PC-9 (cell line): ENCODE data around the gene OSBPL8. TPM values are rescaled to one million over a fixed set of nuclear protein-coding genes. Genes with fewer than 3 reads are reported as not detected.

Source experiments
- BruUV-seq: library from RNA; stranded (reverse); fragments of 400-500 nt; replicated peaks from 2 replicates; lab custom pipeline; 2021; lab: Mats Ljungman, UMichigan
- CTCF ChIA-PET: fragments of 300-600 bp; sonication (Branson Sonifier 250); formaldehyde crosslinking; loops from one replicate; lab custom pipeline; 2022; ENCODE audit warnings: antibody characterized with exemption; lab: Charles Lee
- POLR2A ChIA-PET: fragments of 300-600 bp; sonication (Branson Sonifier 250); formaldehyde crosslinking; loops from one replicate; lab custom pipeline; 2022; ENCODE audit warnings: antibody characterized with exemption; ENCODE audit not compliant: unreplicated experiment; lab: Charles Lee
- DNase-seq, 2 experiments: peaks; one replicate each; pipeline versions ENCODE4 v3.0.0 to v3.0.0-alpha.2; 2015 to 2022; ENCODE audit warnings: mixed read lengths in 1 of 2
- H2AFZ ChIP-seq: fragments of 200-600 bp; sonication (generic); 2 replicates; pipeline ENCODE4 v1.8.1; 2017; ENCODE audit warnings: antibody characterized with exemption
- H3F3A ChIP-seq: fragments of 200-600 bp; sonication (generic); 2 replicates; pipeline ENCODE4 v1.8.1; 2017; ENCODE audit warnings: antibody characterized with exemption, mild to moderate bottlenecking, low read depth; ENCODE audit not compliant: insufficient read depth
- H3K27ac ChIP-seq: fragments of 200-600 bp; sonication (generic); 2 replicates; pipeline ENCODE4 v1.6.1; 2016; ENCODE audit warnings: mixed run types
- H3K27me3 ChIP-seq: fragments of 200-600 bp; sonication (generic); 2 replicates; pipeline ENCODE4 v1.6.1; 2016; ENCODE audit warnings: low read depth, mixed run types; ENCODE audit not compliant: insufficient read depth
- H3K36me3 ChIP-seq: fragments of 200-600 bp; sonication (generic); 2 replicates; pipeline ENCODE4 v1.6.1; 2016; ENCODE audit warnings: low read depth, mixed run types
- H3K4me1 ChIP-seq: fragments of 200-600 bp; sonication (generic); replicated peaks from 2 replicates; pipeline ENCODE4 v1.6.1; 2016; ENCODE audit warnings: mixed run types; ENCODE audit not compliant: insufficient read depth
- H3K4me2 ChIP-seq: fragments of 200-600 bp; sonication (generic); 2 replicates; pipeline ENCODE4 v1.6.1; 2017; ENCODE audit warnings: mixed run types
- H3K4me3 ChIP-seq: fragments of 200-600 bp; sonication (generic); 2 replicates; pipeline ENCODE4 v1.6.1; 2016; ENCODE audit warnings: mixed run types
- H3K79me2 ChIP-seq: fragments of 200-600 bp; sonication (generic); 2 replicates; pipeline ENCODE4 v1.6.1; 2017; ENCODE audit warnings: low read depth, mixed run types
- H3K9me2 ChIP-seq: fragments of 200-600 bp; sonication (generic); 2 replicates; pipeline ENCODE4 v1.8.1; 2017; ENCODE audit warnings: mild to moderate bottlenecking; ENCODE audit not compliant: insufficient read depth
- H3K9me3 ChIP-seq: fragments of 200-600 bp; sonication (generic); 2 replicates; pipeline ENCODE4 v1.8.1; 2016; ENCODE audit warnings: low read depth; ENCODE audit not compliant: insufficient read depth
- H4K20me1 ChIP-seq: fragments of 200-600 bp; sonication (generic); 2 replicates; pipeline ENCODE4 v1.8.1; 2017; ENCODE audit not compliant: insufficient read depth
- EZH2 ChIP-seq: fragments of 200-600 bp; sonication (generic); IDR thresholded peaks from 2 replicates; pipeline ENCODE4 v1.8.0; 2017; ENCODE audit warnings: antibody characterized with exemption, low read depth
- intact Hi-C: fragments of 100-400 bp; cut with micrococcal nuclease; formaldehyde crosslinking; loops from one replicate; pipeline ENCODE4 v1.10.0; 2022; ENCODE audit not compliant: unreplicated experiment
- total RNA-seq: library from RNA; stranded (reverse); gene quantifications from 2 replicates; pipeline ENCODE4 v1.2.3, GENCODE V29; 2021
- TF ChIP-seq, protein P1 (sequence below): fragments of 200-600 bp; sonication (generic); conservative IDR thresholded peaks from 2 replicates; pipeline ENCODE4 v1.6.1; 2017; ENCODE audit warnings: mixed run types, antibody characterized with exemption, mild to moderate bottlenecking, moderate library complexity

Gene OSBPL8
- total RNA-seq, 1 experiment from 2014 or later, result 53.2 TPM

DNA sequence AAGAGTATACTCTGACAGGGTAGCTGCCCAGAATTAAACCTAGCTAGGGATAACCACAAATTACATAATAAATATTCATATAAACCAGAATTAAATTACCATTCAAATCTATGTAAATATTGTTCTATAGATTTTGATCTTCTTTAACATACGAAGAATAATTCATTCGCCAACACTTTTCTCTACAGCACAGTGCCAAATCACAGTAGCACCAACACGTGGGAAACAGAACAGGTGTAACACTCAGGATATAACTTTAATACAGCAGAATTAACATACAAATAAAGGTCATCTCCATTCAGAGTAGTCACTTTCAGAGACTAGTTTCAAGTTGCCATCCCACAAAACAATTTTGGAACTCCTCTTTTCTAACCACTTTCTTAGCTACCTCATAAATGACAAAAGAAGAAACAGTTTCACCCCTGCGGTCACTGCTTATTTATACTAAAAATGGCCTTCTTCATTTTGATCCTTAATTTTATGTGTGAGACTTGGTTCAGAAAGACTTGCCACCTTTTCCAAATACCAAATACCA, 15.7 kb downstream of the OSBPL8 start:
- CTCF ChIA-PET, result no interaction called here
- peaks cover 3% of the 10 kb centered on the region; the same call in 1 of the 2 replicates for H3K9me3 ChIP-seq
- no peaks in the 10 kb centered on the region; the same call in 1 of the 2 replicates for H3K36me3 ChIP-seq
- no peaks in the 10 kb centered on the region for H3K27me3 ChIP-seq
- H3K9me2 ChIP-seq, result no peaks in the 10 kb centered on the region
- H2AFZ ChIP-seq, result no peak overlapping the region
- H4K20me1 ChIP-seq, result no peaks in the 10 kb centered on the region; the same call in 1 of the 2 replicates
- H3K27ac ChIP-seq, result no peak overlapping the region
- H3F3A ChIP-seq, result no peaks in the 10 kb centered on the region
- no peak overlapping the region for H3K4me3 ChIP-seq
- no peak for DNase-seq
- peaks cover 46% of the 10 kb centered on the region for H3K79me2 ChIP-seq
- peaks cover 9% of the 10 kb centered on the region for H3K4me1 ChIP-seq
- H3K4me2 ChIP-seq, result no peak overlapping the region
- POLR2A ChIA-PET, result interaction anchor here (0.7 kb wide), 1 partner anchor 229 kb away, joined by 3 read pairs; no protein-coding TSS in a partner anchor
- no TSS peak for BruUV-seq
- intact Hi-C loops, result no loop called here
- TF ChIP-seq, protein P1, sequence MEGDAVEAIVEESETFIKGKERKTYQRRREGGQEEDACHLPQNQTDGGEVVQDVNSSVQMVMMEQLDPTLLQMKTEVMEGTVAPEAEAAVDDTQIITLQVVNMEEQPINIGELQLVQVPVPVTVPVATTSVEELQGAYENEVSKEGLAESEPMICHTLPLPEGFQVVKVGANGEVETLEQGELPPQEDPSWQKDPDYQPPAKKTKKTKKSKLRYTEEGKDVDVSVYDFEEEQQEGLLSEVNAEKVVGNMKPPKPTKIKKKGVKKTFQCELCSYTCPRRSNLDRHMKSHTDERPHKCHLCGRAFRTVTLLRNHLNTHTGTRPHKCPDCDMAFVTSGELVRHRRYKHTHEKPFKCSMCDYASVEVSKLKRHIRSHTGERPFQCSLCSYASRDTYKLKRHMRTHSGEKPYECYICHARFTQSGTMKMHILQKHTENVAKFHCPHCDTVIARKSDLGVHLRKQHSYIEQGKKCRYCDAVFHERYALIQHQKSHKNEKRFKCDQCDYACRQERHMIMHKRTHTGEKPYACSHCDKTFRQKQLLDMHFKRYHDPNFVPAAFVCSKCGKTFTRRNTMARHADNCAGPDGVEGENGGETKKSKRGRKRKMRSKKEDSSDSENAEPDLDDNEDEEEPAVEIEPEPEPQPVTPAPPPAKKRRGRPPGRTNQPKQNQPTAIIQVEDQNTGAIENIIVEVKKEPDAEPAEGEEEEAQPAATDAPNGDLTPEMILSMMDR, result no peak
- no peak for TF ChIP-seq EZH2

DNA sequence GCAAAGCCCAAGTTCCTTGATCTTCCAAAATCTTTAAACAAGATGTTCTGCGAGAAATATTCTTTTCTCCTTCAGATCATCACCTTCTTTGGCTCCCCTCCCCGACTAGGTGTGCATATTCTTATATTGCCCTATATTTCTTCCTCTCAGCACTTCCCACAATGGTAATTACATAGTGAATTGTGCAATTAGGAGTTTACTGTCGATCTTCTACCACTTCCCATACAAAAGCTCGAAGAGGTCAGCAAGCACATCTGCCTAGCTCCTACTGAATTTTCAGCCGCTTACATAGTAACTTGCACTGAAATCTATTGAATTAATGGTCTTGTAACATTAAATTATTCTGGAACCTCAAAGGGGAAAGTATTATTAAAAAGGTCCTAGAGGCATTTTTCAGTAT, 16.7 kb downstream of the OSBPL8 start:
- Histone ChIP-seq H3K36me3 (no peaks in the 10 kb centered on the region; the same call in 1 of the 2 replicates), H3F3A (no peaks in the 10 kb centered on the region), H3K4me3 (no peak overlapping the region), H4K20me1 (no peaks in the 10 kb centered on the region; the same call in 1 of the 2 replicates), H3K4me1 (no peaks in the 10 kb centered on the region), H3K9me3 (peaks cover 3% of the 10 kb centered on the region; the same call in 1 of the 2 replicates), H3K4me2 (no peak overlapping the region), H3K27me3 (no peaks in the 10 kb centered on the region), H3K27ac (no peak overlapping the region), H2AFZ (no peak overlapping the region), H3K79me2 (peaks cover 42% of the 10 kb centered on the region), H3K9me2 (no peaks in the 10 kb centered on the region)
- intact Hi-C loops, result no loop called here
- ChIA-PET CTCF (no interaction called here), POLR2A (interaction anchor here (0.7 kb wide), 1 partner anchor 230 kb away, joined by 3 read pairs; no protein-coding TSS in a partner anchor)
- TF ChIP-seq, protein P1, result no peak
- TF ChIP-seq EZH2, result no peak
- no TSS peak for BruUV-seq
- no peak for DNase-seq

DNA sequence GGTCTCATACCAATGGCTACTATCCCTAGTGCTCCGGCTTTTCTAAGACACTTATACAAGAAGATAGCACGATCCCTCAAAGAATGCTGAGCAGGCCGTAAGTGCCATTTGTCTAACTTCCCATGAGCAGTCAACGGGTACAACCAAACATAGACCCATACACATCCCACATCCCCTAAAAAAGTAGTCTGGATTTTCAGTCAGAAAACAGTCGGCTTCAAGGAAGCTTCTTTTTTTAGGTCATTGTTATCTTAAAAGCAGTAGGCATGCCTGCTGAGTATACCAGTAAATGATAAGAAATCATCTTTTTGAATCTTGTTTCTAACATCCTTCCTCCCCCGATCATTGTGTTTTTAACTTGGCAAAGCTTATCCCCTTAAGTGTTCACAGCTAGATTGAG, 19.8 kb downstream of the OSBPL8 start:
- Histone ChIP-seq H3K79me2 (peaks cover 13% of the 10 kb centered on the region; the same call in 1 of the 2 replicates), H3K9me2 (no peaks in the 10 kb centered on the region)
- CTCF ChIA-PET, result no interaction called here

More for the DNA sequence above, 19.8 kb downstream of the OSBPL8 start:
- Histone ChIP-seq H3K27ac (no peak overlapping the region), H3K27me3 (no peaks in the 10 kb centered on the region), H3F3A (no peaks in the 10 kb centered on the region), H4K20me1 (no peaks in the 10 kb centered on the region; the same call in 1 of the 2 replicates), H2AFZ (no peak overlapping the region), H3K36me3 (no peaks in the 10 kb centered on the region; the same call in 1 of the 2 replicates), H3K4me3 (no peak overlapping the region), H3K4me1 (no peaks in the 10 kb centered on the region), H3K9me3 (peaks cover 3% of the 10 kb centered on the region; the same call in 1 of the 2 replicates), H3K4me2 (no peak overlapping the region)
- TF ChIP-seq EZH2, result no peak
- TF ChIP-seq, protein P1, result no peak
- POLR2A ChIA-PET, result no interaction called here
- no TSS peak for BruUV-seq
- no peak for DNase-seq
- intact Hi-C loops, result no loop called here
